Neural cell (in vitro differentiated cells): ENCODE results near the gene SETD9. TPM values are rescaled to one million over a fixed set of nuclear protein-coding genes. Genes with fewer than 3 reads are reported as not detected.

Experiments
- H2AFZ ChIP-seq: fragments of 200-600, 300-800 bp; sonication (generic), shearing (Covaris generic); 2 replicates; pipeline ENCODE4 v1.6.0; 2014; ENCODE audit warnings: low read depth, mild to moderate bottlenecking, antibody characterized with exemption, low read length, moderate library complexity
- H3F3A ChIP-seq: fragments of 200-600 bp; shearing (Covaris generic); 2 replicates; pipeline ENCODE4 v1.6.1; 2016; ENCODE audit warnings: mild to moderate bottlenecking, moderate library complexity, mixed read lengths, antibody characterized with exemption, low read length; ENCODE audit not compliant: insufficient read depth, poor library complexity, severe bottlenecking
- H3K27ac ChIP-seq: fragments of 200-600, 300-800 bp; sonication (generic), shearing (Covaris generic); 2 replicates; pipeline ENCODE4 v1.5.1; 2014; ENCODE audit warnings: mild to moderate bottlenecking, low read length, moderate library complexity
- H3K27me3 ChIP-seq: fragments of 300-800, 200-600 bp; sonication (generic), shearing (Covaris generic); 2 replicates; pipeline ENCODE4 v1.6.0; 2014; ENCODE audit warnings: mild to moderate bottlenecking, low read depth, low read length, moderate library complexity; ENCODE audit not compliant: insufficient read depth
- H3K36me3 ChIP-seq: fragments of 300-800, 200-600 bp; sonication (generic), shearing (Covaris generic); 2 replicates; pipeline ENCODE4 v1.5.1; 2014; ENCODE audit warnings: mild to moderate bottlenecking, antibody characterized with exemption, low read length, moderate library complexity; ENCODE audit not compliant: insufficient read depth
- H3K4me2 ChIP-seq: fragments of 300-800, 200-600 bp; sonication (generic), shearing (Covaris generic); 2 replicates; pipeline ENCODE4 v1.6.0; 2014; ENCODE audit warnings: mild to moderate bottlenecking, low read length
- H3K4me3 ChIP-seq: fragments of 300-800, 200-600 bp; sonication (generic), shearing (Covaris generic); 2 replicates; pipeline ENCODE4 v1.5.1; 2014; ENCODE audit warnings: mild to moderate bottlenecking, low read length, moderate library complexity
- H3K79me2 ChIP-seq: fragments of 200-600 bp; shearing (Covaris generic); replicated peaks from 2 replicates; pipeline ENCODE4 v1.6.0; 2014; ENCODE audit warnings: mild to moderate bottlenecking, low read length, moderate library complexity; ENCODE audit not compliant: insufficient read depth
- H3K9ac ChIP-seq: fragments of 300-800, 200-600 bp; sonication (generic), shearing (Covaris generic); 2 replicates; pipeline ENCODE4 v1.6.1; 2016; ENCODE audit warnings: mild to moderate bottlenecking, low read length, mixed read lengths
- H3K9me2 ChIP-seq: fragments of 200-600 bp; shearing (Covaris generic); 2 replicates; pipeline ENCODE4 v1.6.1; 2016; ENCODE audit warnings: mild to moderate bottlenecking, low read length, mixed read lengths; ENCODE audit not compliant: insufficient read depth
- H3K9me3 ChIP-seq: fragments of 200-600, 300-800 bp; sonication (generic), shearing (Covaris generic); 2 replicates; pipeline ENCODE4 v1.6.1; 2016; ENCODE audit warnings: mild to moderate bottlenecking, mixed run types, low read length, moderate library complexity, mixed read lengths
- H4K20me1 ChIP-seq: fragments of 200-600 bp; shearing (Covaris generic); 2 replicates; pipeline ENCODE4 v1.6.1; 2016; ENCODE audit warnings: mild to moderate bottlenecking, mixed run types; ENCODE audit not compliant: insufficient read depth
- EP300 ChIP-seq: fragments of 450-650 bp; conservative IDR thresholded peaks from 2 replicates; pipeline ENCODE4 v1.6.1; 2014; ENCODE audit warnings: antibody characterized with exemption, mild to moderate bottlenecking, moderate library complexity; ENCODE audit not compliant: poor library complexity, severe bottlenecking
- EZH2 ChIP-seq: fragments of 200-600, 300-800 bp; shearing (Covaris generic), sonication (generic); IDR thresholded peaks from 2 replicates; pipeline ENCODE4 v1.6.1; 2014; ENCODE audit warnings: antibody characterized with exemption, low read length, borderline replicate concordance, mild to moderate bottlenecking; ENCODE audit not compliant: insufficient read depth, poor library complexity, severe bottlenecking
- MXI1 ChIP-seq: fragments of 450-650 bp; conservative IDR thresholded peaks from 2 replicates; pipeline ENCODE4 v1.6.1; 2014; ENCODE audit warnings: antibody characterized with exemption, mild to moderate bottlenecking; ENCODE audit not compliant: poor library complexity, severe bottlenecking
- POLR2AphosphoS5 ChIP-seq: IDR thresholded peaks from 2 replicates; pipeline ENCODE4 v1.6.1; 2012
- RAD21 ChIP-seq: fragments of 450-650 bp; conservative IDR thresholded peaks from 2 replicates; pipeline ENCODE4 v1.6.1; 2014; ENCODE audit warnings: antibody characterized with exemption, mild to moderate bottlenecking, moderate library complexity
- SMC3 ChIP-seq: fragments of 450-650 bp; conservative IDR thresholded peaks from 2 replicates; pipeline ENCODE4 v1.6.1; 2014; ENCODE audit warnings: antibody characterized with exemption, mild to moderate bottlenecking, moderate library complexity; ENCODE audit not compliant: poor library complexity
- TAF1 ChIP-seq: IDR thresholded peaks from 2 replicates; pipeline ENCODE4 v1.6.1; 2012; ENCODE audit warnings: low read depth
- polyA plus RNA-seq: library from polyadenylated mRNA; depleted of rRNA; stranded (reverse); fragments of >200 nt; gene quantifications from 2 replicates; pipeline ENCODE4 v1.2.3, GENCODE V29; 2014
- TF ChIP-seq, protein P1 (sequence below): IDR thresholded peaks from 2 replicates; pipeline ENCODE4 v1.6.1; 2012; ENCODE audit warnings: borderline replicate concordance
- TF ChIP-seq, protein P2 (sequence below): fragments of 450-650 bp; IDR thresholded peaks from 2 replicates; pipeline ENCODE4 v1.5.1; 2014; ENCODE audit warnings: antibody characterized with exemption, mild to moderate bottlenecking, moderate library complexity; ENCODE audit not compliant: poor library complexity, severe bottlenecking

SETD9 gene
- polyA plus RNA-seq, 1 donor from 2014 or later: 11.4 TPM

DNA sequence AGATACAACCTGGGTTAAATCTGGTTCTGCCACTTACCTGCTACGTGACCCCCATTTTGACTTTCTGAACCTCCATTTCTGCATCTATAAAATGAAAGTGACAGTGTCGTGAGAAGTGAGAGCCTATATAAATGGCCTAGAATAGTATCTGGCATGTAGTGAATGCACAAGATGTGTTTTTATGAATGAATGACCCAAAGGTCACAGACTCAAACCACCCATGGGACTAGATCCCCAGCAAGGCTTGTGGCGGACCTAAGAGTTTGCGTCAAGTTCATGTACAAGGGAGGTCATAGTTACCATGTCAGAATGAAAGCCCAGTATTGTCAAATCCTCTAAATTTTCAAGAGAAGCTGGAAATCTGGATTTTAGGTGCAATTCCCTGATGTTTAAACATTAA is 11.2 kb upstream of the SETD9 start:
- Histone ChIP-seq H3K4me2 (no peak overlapping the region), H3K27ac (no peak overlapping the region), H2AFZ (no peak overlapping the region), H3F3A (no peaks in the 10 kb centered on the region), H3K9me2 (no peaks in the 10 kb centered on the region), H3K9ac (no peak overlapping the region), H3K27me3 (no peaks in the 10 kb centered on the region), H3K4me3 (no peak overlapping the region), H3K79me2 (no peaks in the 10 kb centered on the region), H3K9me3 (no peaks in the 10 kb centered on the region), H4K20me1 (no peaks in the 10 kb centered on the region), H3K36me3 (peaks cover 12% of the 10 kb centered on the region)
- TF ChIP-seq MXI1: no peak
- no peak for TF ChIP-seq TAF1
- TF ChIP-seq POLR2AphosphoS5: no peak
- no peak for TF ChIP-seq EP300
- TF ChIP-seq SMC3: no peak
- TF ChIP-seq, protein P1, sequence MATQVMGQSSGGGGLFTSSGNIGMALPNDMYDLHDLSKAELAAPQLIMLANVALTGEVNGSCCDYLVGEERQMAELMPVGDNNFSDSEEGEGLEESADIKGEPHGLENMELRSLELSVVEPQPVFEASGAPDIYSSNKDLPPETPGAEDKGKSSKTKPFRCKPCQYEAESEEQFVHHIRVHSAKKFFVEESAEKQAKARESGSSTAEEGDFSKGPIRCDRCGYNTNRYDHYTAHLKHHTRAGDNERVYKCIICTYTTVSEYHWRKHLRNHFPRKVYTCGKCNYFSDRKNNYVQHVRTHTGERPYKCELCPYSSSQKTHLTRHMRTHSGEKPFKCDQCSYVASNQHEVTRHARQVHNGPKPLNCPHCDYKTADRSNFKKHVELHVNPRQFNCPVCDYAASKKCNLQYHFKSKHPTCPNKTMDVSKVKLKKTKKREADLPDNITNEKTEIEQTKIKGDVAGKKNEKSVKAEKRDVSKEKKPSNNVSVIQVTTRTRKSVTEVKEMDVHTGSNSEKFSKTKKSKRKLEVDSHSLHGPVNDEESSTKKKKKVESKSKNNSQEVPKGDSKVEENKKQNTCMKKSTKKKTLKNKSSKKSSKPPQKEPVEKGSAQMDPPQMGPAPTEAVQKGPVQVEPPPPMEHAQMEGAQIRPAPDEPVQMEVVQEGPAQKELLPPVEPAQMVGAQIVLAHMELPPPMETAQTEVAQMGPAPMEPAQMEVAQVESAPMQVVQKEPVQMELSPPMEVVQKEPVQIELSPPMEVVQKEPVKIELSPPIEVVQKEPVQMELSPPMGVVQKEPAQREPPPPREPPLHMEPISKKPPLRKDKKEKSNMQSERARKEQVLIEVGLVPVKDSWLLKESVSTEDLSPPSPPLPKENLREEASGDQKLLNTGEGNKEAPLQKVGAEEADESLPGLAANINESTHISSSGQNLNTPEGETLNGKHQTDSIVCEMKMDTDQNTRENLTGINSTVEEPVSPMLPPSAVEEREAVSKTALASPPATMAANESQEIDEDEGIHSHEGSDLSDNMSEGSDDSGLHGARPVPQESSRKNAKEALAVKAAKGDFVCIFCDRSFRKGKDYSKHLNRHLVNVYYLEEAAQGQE: no peak
- no peak for TF ChIP-seq RAD21
- TF ChIP-seq, protein P2, sequence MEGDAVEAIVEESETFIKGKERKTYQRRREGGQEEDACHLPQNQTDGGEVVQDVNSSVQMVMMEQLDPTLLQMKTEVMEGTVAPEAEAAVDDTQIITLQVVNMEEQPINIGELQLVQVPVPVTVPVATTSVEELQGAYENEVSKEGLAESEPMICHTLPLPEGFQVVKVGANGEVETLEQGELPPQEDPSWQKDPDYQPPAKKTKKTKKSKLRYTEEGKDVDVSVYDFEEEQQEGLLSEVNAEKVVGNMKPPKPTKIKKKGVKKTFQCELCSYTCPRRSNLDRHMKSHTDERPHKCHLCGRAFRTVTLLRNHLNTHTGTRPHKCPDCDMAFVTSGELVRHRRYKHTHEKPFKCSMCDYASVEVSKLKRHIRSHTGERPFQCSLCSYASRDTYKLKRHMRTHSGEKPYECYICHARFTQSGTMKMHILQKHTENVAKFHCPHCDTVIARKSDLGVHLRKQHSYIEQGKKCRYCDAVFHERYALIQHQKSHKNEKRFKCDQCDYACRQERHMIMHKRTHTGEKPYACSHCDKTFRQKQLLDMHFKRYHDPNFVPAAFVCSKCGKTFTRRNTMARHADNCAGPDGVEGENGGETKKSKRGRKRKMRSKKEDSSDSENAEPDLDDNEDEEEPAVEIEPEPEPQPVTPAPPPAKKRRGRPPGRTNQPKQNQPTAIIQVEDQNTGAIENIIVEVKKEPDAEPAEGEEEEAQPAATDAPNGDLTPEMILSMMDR: no peak
- no peak for TF ChIP-seq EZH2

DNA sequence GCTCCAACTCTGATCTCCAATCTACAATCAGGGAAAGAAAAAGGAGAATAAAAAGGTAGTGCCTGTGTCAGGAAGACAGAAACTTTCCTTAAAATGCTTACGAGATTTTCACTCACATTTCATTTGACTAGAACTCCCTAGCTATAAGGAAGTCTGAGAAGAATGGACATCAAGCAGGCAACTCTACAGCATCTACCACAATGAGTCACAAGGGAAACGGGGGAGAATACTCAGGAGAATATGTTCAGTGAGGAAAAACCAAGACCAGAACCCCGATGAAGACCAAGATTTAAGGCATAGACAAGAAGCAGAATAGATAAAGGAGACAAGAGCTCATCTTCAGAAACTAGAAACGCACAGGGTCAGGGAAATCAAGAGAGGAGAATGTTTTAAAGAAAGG is 9.0 kb upstream of the SETD9 start:
- Histone ChIP-seq H3K27ac (no peak overlapping the region), H3K79me2 (no peaks in the 10 kb centered on the region), H3K4me2 (no peak overlapping the region), H3K9me3 (no peaks in the 10 kb centered on the region), H3K9ac (no peak overlapping the region), H4K20me1 (no peaks in the 10 kb centered on the region), H3F3A (no peaks in the 10 kb centered on the region), H3K9me2 (no peaks in the 10 kb centered on the region), H3K36me3 (no peaks in the 10 kb centered on the region), H3K4me3 (no peak overlapping the region), H3K27me3 (no peaks in the 10 kb centered on the region), H2AFZ (no peak overlapping the region)
- TF ChIP-seq TAF1: no peak
- no peak for TF ChIP-seq RAD21
- no peak for TF ChIP-seq EP300
- TF ChIP-seq, protein P1: no peak
- TF ChIP-seq SMC3: no peak
- no peak for TF ChIP-seq EZH2
- no peak for TF ChIP-seq MXI1
